NT2/D1 (cell line): Measurements from ENCODE around the gene KLHL40.

Experiments
- DNase-seq: peaks from one replicate; pipeline ENCODE4 v3.0.0-alpha.2; 2011; ENCODE audit warnings: low read depth, low spot score
- H3K27me3 ChIP-seq: 2 replicates; pipeline ENCODE4 v1.6.0; 2011; ENCODE audit warnings: mild to moderate bottlenecking; ENCODE audit not compliant: insufficient read length, insufficient read depth
- H3K36me3 ChIP-seq: 2 replicates; pipeline ENCODE4 v1.6.1; 2011; ENCODE audit warnings: mild to moderate bottlenecking, low read length, mixed read lengths; ENCODE audit not compliant: insufficient read depth, insufficient read length
- H3K4me1 ChIP-seq: 2 replicates; pipeline ENCODE4 v1.5.1; 2011; ENCODE audit not compliant: insufficient read depth, insufficient read length
- H3K4me3 ChIP-seq: 2 replicates; pipeline ENCODE4 v1.5.1; 2011; ENCODE audit warnings: low read depth; ENCODE audit not compliant: insufficient read length
- H3K9ac ChIP-seq: 2 replicates; pipeline ENCODE4 v1.6.0; 2011; ENCODE audit warnings: low read depth; ENCODE audit not compliant: insufficient read length
- H3K9me3 ChIP-seq: 2 replicates; pipeline ENCODE4 v1.5.1; 2011; ENCODE audit warnings: mild to moderate bottlenecking, low read length; ENCODE audit not compliant: insufficient read depth
- SUZ12 ChIP-seq: IDR thresholded peaks from 2 replicates; pipeline ENCODE4 v1.6.1; 2011; ENCODE audit not compliant: insufficient read length, insufficient read depth; ENCODE audit errors: extremely low read depth
- YY1 ChIP-seq: IDR thresholded peaks from 2 replicates; pipeline ENCODE4 v1.6.1; 2011; ENCODE audit not compliant: insufficient read length, insufficient read depth
- ZNF274 ChIP-seq: IDR thresholded peaks from 2 replicates; pipeline ENCODE4 v1.6.1; 2011; ENCODE audit warnings: mild to moderate bottlenecking, low read depth, low read length

The KLHL40 gene

DNA sequence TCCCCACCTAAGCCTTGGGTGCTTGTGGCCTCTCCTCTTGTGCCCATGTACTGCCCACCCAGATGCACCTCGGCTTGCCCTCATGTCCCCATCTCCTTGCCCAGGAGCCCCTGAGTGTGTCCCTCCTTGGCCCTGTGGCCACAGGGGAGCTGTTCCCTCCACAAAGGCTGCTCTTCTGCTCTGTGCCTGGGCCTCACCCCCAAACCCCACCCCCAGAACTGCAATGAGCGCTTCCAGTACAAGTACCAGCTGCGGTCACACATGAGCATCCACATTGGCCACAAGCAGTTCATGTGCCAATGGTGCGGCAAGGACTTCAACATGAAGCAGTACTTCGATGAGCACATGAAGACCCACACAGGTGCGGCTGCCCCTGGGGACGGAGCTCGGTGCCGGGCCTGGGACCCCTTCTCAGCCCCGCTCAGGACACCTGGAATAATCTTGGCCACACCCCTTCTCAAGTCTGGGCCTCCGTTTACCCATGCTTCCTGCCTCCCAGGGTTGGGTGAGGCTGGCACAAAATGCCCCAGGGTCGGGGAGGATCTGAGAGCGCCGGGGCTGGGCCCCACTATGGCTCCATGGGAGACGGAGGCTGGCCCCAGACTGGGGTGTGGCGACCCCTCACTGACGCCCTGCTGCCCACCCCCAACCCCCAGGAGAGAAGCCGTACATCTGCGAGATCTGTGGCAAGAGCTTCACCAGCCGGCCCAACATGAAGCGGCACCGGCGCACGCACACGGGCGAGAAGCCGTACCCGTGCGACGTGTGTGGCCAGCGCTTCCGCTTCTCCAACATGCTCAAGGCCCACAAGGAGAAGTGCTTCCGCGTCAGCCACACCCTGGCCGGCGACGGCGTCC lies 21.5 kb upstream of the KLHL40 start:
- Histone ChIP-seq H3K27me3 (no peaks in the 10 kb centered on the region), H3K36me3 (peaks cover 52% of the 10 kb centered on the region), H3K9ac (no peak overlapping the region), H3K9me3 (peaks cover 5% of the 10 kb centered on the region; the same call in 1 of the 2 replicates), H3K4me1 (peaks cover 13% of the 10 kb centered on the region), H3K4me3 (no peak overlapping the region)
- TF ChIP-seq SUZ12 = no peak
- no peak for TF ChIP-seq ZNF274
- TF ChIP-seq YY1 = no peak
- DNase-seq = no peak

DNA sequence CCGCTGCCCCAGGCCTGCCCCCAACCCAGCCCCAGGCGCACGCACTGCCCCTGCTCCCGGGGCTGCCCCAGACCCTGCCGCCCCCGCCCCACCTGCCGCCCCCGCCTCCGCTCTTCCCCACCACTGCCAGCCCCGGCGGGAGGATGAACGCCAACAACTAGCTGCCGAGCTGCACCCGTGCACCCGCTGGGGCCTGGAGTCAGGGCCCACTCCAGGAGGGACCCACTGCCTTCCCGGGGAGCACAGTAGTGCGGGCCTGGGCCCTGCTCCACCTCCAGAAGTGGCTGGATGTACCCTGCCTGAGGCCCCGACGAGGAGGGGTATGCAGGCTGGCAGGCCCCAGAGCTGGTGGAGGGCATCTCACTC lies 20.9 kb upstream of the KLHL40 start:
- TF ChIP-seq ZNF274 (no peak), SUZ12 (no peak), YY1 (no peak)
- DNase-seq = no peak
- no peak overlapping the region for H3K4me3 ChIP-seq
- H3K36me3 ChIP-seq = peaks cover 48% of the 10 kb centered on the region
- H3K27me3 ChIP-seq = no peaks in the 10 kb centered on the region
- no peak overlapping the region for H3K9ac ChIP-seq
- H3K9me3 ChIP-seq = peaks cover 7% of the 10 kb centered on the region; the same call in 1 of the 2 replicates
- H3K4me1 ChIP-seq = peaks cover 13% of the 10 kb centered on the region

DNA sequence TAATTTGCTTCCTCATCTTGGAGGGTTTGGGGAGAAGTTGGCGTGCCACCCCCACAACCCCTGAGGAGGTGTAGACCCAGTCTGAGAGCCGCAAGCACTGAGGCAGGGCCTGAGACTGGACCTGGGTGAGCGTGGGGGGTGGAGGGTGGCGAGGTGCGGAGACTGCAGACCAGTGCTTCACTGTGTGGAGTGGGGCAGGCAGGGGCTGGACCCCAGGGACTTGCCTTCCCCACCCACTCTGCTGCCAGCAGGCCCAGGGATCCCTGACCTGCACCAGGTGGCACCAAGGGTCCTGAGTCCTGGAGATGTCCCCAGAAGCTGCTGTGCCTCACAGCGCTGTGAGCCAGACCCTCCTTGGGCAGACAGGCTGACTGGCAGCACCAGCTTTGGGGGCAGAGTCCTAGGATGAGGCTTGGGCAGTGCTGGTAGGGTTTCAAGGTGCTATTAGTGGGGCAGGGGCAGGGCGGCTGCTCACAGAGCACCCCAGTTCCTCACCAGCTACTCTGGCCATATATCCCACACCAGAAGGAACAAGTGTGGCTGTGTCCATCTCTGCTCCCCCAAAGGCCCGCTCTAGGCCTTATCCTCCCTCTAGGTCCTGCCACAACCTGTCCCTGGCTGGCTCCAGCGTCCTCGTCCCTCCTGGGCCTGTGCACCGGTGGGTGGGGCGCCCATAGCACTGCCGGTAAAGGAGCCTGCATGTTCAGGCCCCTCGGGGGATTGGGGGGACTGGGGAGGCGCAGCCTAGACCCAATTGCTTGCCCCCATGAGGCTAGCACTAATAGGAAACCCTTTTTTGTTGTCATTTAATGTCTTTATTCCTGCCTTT lies 20.1 kb upstream of the KLHL40 start:
- H3K27me3 ChIP-seq = no peaks in the 10 kb centered on the region
- DNase-seq = no peak
- TF ChIP-seq SUZ12 (no peak), ZNF274 (no peak), YY1 (no peak)
- H3K4me1 ChIP-seq = peaks cover 10% of the 10 kb centered on the region
- H3K36me3 ChIP-seq = peaks cover 42% of the 10 kb centered on the region
- H3K9me3 ChIP-seq = peaks cover 7% of the 10 kb centered on the region; the same call in 1 of the 2 replicates
- no peak overlapping the region for H3K4me3 ChIP-seq
- H3K9ac ChIP-seq = no peak overlapping the region

DNA sequence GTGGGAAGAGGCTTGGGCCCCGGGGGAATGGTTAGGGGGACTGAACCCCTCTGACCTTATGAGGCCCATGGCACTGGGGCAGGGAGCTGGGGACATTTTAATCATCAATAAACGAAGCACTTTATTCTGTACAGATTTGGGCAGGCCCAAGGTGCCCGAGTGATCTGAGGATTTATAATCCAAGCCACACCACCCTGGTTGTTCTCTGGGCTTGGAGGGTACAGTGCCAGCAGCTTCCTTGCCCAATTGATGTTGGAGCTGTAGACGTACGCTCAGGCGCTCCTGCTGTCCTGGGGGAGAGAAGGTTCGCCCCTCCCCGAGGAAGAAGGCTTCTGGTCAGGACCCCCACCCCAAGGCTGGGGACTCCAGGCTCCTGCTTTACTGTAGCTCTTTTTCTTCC lies 19.3 kb upstream of the KLHL40 start:
- TF ChIP-seq ZNF274 = no peak
- Histone ChIP-seq H3K4me1 (peaks cover 10% of the 10 kb centered on the region), H3K27me3 (no peaks in the 10 kb centered on the region)

DNA sequence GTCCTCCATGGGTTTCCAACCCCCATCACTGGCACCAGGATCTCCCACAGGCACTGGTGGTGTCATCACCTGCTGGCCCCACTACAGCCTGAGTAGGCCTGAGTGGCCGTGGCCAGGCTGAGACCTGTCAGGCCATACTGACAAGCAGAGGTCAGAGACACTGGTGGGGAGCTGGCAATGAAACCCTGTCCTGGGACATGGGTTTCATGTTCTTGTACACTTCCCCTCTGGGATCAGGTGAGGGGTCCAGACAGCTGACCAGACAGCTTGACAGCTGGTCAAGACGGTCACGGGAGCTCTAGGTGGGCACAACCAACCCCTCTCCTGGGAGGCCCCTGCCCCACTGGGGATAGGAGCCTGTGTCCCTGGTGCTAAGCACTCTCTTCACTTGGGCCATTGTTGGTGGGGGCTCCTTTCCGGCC lies 18.7 kb upstream of the KLHL40 start:
- H3K36me3 ChIP-seq = peaks cover 32% of the 10 kb centered on the region
- H3K4me1 ChIP-seq = peaks cover 10% of the 10 kb centered on the region
- no peak overlapping the region for H3K9ac ChIP-seq
- peaks cover 19% of the 10 kb centered on the region; the same call in 1 of the 2 replicates for H3K9me3 ChIP-seq
- no peak for DNase-seq
- H3K4me3 ChIP-seq = no peak overlapping the region
- no peaks in the 10 kb centered on the region for H3K27me3 ChIP-seq
- TF ChIP-seq ZNF274 (no peak), SUZ12 (no peak), YY1 (no peak)

More for the DNA sequence above, 19.3 kb upstream of the KLHL40 start:
- Histone ChIP-seq H3K36me3 (peaks cover 37% of the 10 kb centered on the region), H3K9ac (no peak overlapping the region), H3K4me3 (no peak overlapping the region), H3K9me3 (peaks cover 14% of the 10 kb centered on the region; the same call in 1 of the 2 replicates)
- no peak for DNase-seq

DNA sequence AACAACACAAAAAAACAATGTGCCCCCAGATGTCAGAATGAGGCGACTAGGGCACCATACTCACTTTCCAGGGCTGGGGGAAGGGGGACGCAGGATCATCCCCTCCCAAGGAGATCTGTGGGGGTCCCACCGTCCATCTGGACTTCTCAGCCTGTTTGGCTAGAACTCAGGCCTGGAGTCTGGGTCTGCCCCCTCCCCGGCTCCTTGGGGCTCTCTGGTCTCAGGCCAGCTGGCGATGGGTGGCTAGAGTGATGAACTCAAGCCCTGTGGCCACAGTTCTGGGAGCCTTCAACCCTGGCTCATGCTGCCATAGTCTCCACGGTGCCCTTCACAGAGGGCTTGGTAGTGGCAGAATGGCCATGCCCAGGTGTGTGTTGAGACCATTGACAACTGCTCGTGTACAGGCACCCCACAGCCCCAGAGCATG lies 18.2 kb upstream of the KLHL40 start:
- H3K4me3 ChIP-seq = no peak overlapping the region
- H3K4me1 ChIP-seq = peaks cover 10% of the 10 kb centered on the region
- H3K9me3 ChIP-seq = peaks cover 19% of the 10 kb centered on the region; the same call in 1 of the 2 replicates
- TF ChIP-seq ZNF274 = no peak
- TF ChIP-seq SUZ12 = no peak
- no peak for TF ChIP-seq YY1
- peaks cover 27% of the 10 kb centered on the region for H3K36me3 ChIP-seq
- H3K9ac ChIP-seq = no peak overlapping the region
- H3K27me3 ChIP-seq = no peaks in the 10 kb centered on the region
- DNase-seq = no peak
